Endothelial cell (in vitro differentiated cells): ENCODE measurements around the gene EED. TPM values are rescaled to one million over a fixed set of nuclear protein-coding genes. Genes with fewer than 3 reads are reported as not detected.

Experiments used
- DNase-seq: peaks from one replicate; pipeline ENCODE4 v3.0.0; 2021; ENCODE audit warnings: low spot score
- H3K27ac Mint-ChIP-seq: one replicate; pipeline ENCODE4 v1.8.0; 2021; ENCODE audit warnings: mixed read lengths, inconsistent platforms; ENCODE audit not compliant: unreplicated experiment
- H3K27me3 Mint-ChIP-seq: one replicate; pipeline ENCODE4 v1.8.0; 2021; ENCODE audit warnings: mild to moderate bottlenecking, moderate library complexity, mixed read lengths, inconsistent platforms; ENCODE audit not compliant: unreplicated experiment
- H3K36me3 Mint-ChIP-seq: one replicate; pipeline ENCODE4 v1.8.0; 2021; ENCODE audit warnings: mild to moderate bottlenecking, low read depth, mixed read lengths, inconsistent platforms; ENCODE audit not compliant: unreplicated experiment
- H3K4me1 Mint-ChIP-seq: one replicate; pipeline ENCODE4 v1.8.0; 2021; ENCODE audit warnings: mild to moderate bottlenecking, mixed read lengths, inconsistent platforms; ENCODE audit not compliant: unreplicated experiment
- H3K4me3 Mint-ChIP-seq: one replicate; pipeline ENCODE4 v1.8.0; 2021; ENCODE audit warnings: mild to moderate bottlenecking, mixed read lengths, inconsistent platforms; ENCODE audit not compliant: unreplicated experiment
- H3K9me3 Mint-ChIP-seq: one replicate; pipeline ENCODE4 v1.8.0; 2021; ENCODE audit warnings: mixed read lengths, inconsistent platforms; ENCODE audit not compliant: unreplicated experiment
- CTCF ChIP-seq: fragments of 200-600 bp; sonication (generic); IDR thresholded peaks from one replicate; pipeline ENCODE4 v1.5.0; 2021; ENCODE audit warnings: antibody characterized with exemption; ENCODE audit not compliant: unreplicated experiment
- total RNA-seq: library from RNA; stranded (reverse); fragmentation: NEBNext Ultra II Directional; extraction: Animal tissue kit (Norgen Biotek cat#: 25700); gene quantifications from one replicate; pipeline ENCODE4 v1.2.1, GENCODE V29; 2021; ENCODE audit not compliant: unreplicated experiment

The EED gene
- total RNA-seq, 1 donor from 2014 or later: 18.5 TPM

GRCh38 chr11:86269645-86270044 is 25.1 kb downstream of the EED start:
- no peak for TF ChIP-seq CTCF
- Mint-ChIP-seq H3K4me1 (peaks cover 3% of the 10 kb centered on the region), H3K36me3 (peaks cover 5% of the 10 kb centered on the region), H3K9me3 (no peaks in the 10 kb centered on the region), H3K4me3 (no peak overlapping the region), H3K27me3 (no peaks in the 10 kb centered on the region), H3K27ac (no peak overlapping the region)
- no peak for DNase-seq

GRCh38 chr11:86274503-86274902 is 29.9 kb downstream of the EED start:
- Mint-ChIP-seq H3K27ac (no peak overlapping the region), H3K4me1 (peaks cover 3% of the 10 kb centered on the region), H3K36me3 (no peaks in the 10 kb centered on the region), H3K4me3 (no peak overlapping the region), H3K9me3 (no peaks in the 10 kb centered on the region), H3K27me3 (peaks cover 1% of the 10 kb centered on the region)
- DNase-seq: peak; percentile 54
- TF ChIP-seq CTCF: peak; percentile 55

- Mint-ChIP-seq H3K36me3 (no peaks in the 10 kb centered on the region), H3K4me1 (peaks cover 3% of the 10 kb centered on the region), H3K9me3 (no peaks in the 10 kb centered on the region), H3K27me3 (peaks cover 1% of the 10 kb centered on the region), H3K27ac (no peak overlapping the region), H3K4me3 (no peak overlapping the region)
- no peak for TF ChIP-seq CTCF
- DNase-seq: no peak
These were observed 30.4 kb downstream of the EED start for GRCh38 chr11:86274999-86275398.

GRCh38 chr11:86275493-86276370 is 31.2 kb downstream of the EED start:
- Mint-ChIP-seq H3K36me3 (no peaks in the 10 kb centered on the region), H3K9me3 (no peaks in the 10 kb centered on the region), H3K4me3 (no peak overlapping the region), H3K4me1 (peaks cover 3% of the 10 kb centered on the region), H3K27me3 (peaks cover 1% of the 10 kb centered on the region), H3K27ac (no peak overlapping the region)
- DNase-seq: no peak
- no peak for TF ChIP-seq CTCF

- no peaks in the 10 kb centered on the region for H3K36me3 Mint-ChIP-seq
- H3K9me3 Mint-ChIP-seq: no peaks in the 10 kb centered on the region
- no peak for DNase-seq
- TF ChIP-seq CTCF: no peak
- H3K27me3 Mint-ChIP-seq: peaks cover 1% of the 10 kb centered on the region
- no peak overlapping the region for H3K4me3 Mint-ChIP-seq
- H3K27ac Mint-ChIP-seq: no peak overlapping the region
- peaks cover 3% of the 10 kb centered on the region for H3K4me1 Mint-ChIP-seq
These were observed 33.2 kb downstream of the EED start for GRCh38 chr11:86277741-86278140.
